HG02759 (cell line): ENCODE data around the gene GPD1L.
"Not testable (repeated sequence)": the region's sequence is repeated elsewhere in the genome, so short reads cannot be mapped to it uniquely, and the experiment has no call there.

Experiments used
- ATAC-seq: cut with Tn5 transposase; IDR thresholded peaks from one replicate; pipeline ENCODE4 v1.9.1; 2021; ENCODE audit warnings: mild to moderate bottlenecking, moderate library complexity; ENCODE audit not compliant: unreplicated experiment

The GPD1L gene

GRCh38 chr3:32180141-32180784 is 73.8 kb downstream of the GPD1L start:
- ATAC-seq: no peak

DNA sequence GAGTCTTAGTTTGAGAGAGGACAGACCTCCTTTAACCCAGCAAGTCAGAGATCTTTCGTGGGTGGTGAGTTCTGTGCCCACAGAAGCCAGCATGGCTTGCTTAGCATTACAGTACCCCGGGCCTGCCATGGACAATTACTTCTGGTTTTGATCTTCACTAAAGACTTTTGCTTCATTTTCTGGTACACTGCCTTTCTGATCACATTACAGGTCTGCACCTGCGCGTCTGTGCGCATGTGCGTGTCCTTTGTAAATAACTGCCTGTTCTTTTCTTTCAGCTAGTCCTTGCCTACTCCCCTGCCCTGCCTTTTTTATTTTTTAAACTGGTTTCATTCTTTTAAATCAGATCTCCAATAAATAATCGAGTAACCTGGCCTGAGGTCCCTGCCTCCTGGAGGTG is 74.9 kb downstream of the GPD1L start:
- ATAC-seq: no peak

GRCh38 chr3:32181796-32182195 is 75.4 kb downstream of the GPD1L start:
- no peak for ATAC-seq

- no peak for ATAC-seq
These were observed 77.8 kb downstream of the GPD1L start for GRCh38 chr3:32184187-32184730.

DNA sequence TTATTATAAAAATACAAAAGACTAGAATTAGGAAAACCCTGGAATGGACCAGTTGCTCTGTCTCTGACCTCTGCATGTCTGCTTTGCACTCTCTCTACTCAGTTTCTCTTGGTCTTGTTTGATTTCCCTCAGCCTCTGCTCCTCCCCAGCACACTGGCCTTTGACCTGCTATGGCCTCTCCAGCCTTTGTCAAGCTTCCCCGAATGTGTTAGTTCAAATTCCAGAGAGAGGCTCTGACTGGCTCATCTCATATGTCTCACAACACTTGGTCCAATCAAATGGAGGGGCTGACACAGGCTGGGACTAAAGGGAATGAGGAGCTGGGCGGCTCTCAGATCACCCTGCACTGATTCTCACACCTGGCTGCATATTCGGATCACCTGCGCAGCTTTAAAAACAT is 79.7 kb downstream of the GPD1L start:
- no peak for ATAC-seq

- ATAC-seq: no peak
These were observed 80.5 kb downstream of the GPD1L start for GRCh38 chr3:32186876-32187275.

- ATAC-seq: no peak
These were observed 83.3 kb downstream of the GPD1L start for GRCh38 chr3:32189693-32190092.

DNA sequence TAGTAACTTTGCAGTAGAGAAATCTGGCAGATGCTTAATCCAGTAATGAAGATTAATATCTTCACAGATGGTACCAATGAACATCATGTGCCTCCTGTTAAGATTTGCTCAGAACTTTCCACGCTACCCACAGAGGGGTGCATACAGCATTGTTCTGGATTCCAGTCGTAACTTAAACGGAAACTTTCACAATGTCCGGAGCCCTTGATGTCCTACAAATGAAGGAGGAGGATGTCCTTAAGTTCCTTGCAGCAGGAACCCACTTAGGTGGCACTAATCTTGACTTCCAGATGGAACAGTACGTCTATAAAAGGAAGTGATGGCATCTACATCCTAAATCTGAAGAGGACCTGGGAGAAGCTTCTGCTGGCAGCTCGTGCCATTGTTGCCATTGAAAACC is 84.1 kb downstream of the GPD1L start:
- ATAC-seq: not testable (repeated sequence)

- no peak for ATAC-seq
These were observed 86.7 kb downstream of the GPD1L start for GRCh38 chr3:32193101-32193500.

DNA sequence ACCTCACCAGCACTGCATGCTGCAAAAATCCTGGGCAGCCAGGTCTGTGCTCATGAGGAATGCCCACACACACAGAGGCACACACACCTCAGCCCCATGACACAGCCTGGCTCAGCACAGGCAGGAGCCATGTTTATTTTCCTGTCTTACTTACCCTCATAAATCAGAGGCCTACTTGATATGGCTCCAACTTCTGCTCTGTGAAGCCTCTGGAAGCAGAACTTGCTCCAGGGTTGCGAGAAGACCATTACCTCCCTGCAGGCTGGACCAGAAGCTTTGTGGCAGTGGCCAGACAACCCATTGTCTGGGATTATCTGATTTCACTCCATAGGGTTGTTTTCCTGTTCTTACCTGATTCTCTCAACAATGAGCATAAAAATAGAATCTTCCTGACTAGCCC is 88.2 kb downstream of the GPD1L start:
- no peak for ATAC-seq

- no peak for ATAC-seq
These were observed 89.6 kb downstream of the GPD1L start for GRCh38 chr3:32195995-32196540.

- ATAC-seq: no peak
These were observed 91.6 kb downstream of the GPD1L start for GRCh38 chr3:32197991-32198390.

DNA sequence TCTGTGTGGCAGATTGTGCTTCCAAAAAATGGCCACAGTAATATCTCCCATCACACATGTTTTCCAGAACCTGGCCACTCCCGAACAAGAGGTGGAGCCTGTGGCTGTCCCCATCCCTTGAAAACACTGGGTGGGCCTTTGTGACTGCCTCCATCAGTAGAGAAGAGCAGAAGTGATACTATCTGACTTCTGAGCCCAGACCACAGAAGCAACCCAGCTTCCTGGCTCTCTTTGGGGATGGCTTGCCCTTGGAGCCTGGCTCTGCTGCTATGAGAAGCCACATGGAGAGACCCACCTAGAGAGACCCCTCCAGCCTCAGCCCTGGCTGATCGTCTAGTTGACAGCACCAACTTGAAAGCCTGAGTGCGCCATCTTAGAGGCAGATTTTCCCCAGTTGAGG is 92.3 kb downstream of the GPD1L start:
- ATAC-seq: no peak

DNA sequence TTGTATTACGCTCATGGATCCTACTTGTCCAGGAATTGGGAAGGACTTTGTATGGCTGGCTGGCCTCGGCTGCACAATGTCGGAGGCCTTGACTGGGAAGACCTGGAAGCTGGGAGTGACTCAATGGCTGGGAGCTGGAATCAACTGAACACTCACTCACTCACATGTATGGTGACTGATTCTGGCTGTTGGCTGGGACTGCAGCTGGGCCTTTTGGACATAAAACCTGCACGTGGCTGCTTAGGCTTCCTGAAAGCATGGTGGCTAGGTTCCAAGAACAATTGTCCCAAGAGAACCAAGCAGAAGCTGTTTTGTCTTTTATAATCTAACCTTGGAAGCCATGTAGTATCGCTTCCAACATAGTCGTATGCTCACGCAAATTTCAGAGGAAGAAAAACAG is 94.1 kb downstream of the GPD1L start:
- ATAC-seq: no peak

DNA sequence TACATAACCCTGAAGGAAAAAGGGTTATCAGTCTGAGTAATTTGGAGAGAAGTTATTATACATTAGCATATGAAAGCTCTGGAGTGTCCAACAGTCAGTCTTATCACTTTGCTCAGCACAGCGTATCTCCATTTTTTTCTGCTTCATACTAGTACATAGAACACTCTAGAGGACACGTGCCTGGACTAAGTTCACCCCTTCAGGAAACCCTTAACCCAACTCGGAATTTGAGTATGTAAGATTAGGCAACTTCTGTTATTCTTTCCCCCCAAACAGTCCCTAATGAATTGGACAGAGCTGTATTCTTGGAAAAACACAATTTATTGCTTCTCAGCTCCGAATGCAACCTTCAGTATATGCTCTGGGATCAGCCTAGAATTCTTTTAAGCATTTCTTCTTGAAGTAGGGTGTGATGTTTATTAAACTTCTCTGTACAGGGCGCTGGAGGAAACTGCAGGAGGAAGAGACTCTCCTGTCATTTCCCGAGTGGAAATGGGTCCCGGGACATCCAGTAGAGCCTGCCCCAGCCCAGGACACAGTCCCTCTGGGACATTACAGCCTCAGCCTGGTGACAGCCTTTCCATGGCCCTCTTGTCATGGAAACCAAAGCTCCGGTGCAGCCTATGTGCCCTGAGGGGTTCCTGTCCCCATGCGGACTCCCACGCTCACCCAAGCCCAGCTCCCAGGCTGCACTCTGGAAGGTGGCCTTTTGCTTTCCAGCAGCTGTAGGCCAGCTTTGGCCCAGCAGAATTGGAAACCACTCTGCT is 94.8 kb downstream of the GPD1L start:
- ATAC-seq: no peak

DNA sequence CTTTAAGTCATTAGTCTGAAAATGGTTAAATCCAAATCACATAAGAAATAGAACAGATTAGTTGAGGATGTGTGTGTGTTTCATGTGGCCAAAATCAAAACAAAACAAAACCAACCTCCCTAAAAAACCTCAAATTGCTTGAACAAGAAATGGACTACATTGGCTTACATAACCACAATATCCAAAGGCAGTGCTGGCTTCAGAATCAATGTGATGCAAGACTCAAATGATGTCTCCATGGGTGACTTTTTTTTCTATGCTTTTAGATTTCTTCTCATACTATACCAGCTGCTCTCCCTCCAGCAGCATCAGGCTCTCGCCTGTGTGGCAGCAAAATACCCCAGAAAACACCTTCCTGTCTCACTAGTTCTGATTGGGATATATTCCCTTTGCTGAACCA is 96.1 kb downstream of the GPD1L start:
- ATAC-seq: no peak

DNA sequence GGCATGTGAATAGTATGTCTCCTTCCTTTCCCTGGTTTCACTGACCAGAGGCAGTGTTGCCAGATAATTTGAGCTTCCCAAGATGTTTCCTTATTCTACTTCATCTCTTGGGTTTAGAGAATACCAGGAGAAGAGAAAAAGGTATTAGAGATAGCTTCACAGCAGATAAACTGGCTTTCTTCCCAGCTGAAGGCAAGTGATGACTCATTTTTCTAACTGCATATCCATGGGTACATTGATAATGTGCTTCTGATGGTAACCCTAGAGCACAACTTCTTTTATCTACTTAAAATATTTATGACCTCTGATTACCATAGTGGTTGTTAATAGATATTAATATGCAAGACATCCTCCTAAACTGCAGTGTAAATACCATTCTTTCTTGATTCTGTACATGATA is 97.4 kb downstream of the GPD1L start:
- no peak for ATAC-seq

- no peak for ATAC-seq
These were observed 102.0 kb downstream of the GPD1L start for GRCh38 chr3:32208447-32208846.

DNA sequence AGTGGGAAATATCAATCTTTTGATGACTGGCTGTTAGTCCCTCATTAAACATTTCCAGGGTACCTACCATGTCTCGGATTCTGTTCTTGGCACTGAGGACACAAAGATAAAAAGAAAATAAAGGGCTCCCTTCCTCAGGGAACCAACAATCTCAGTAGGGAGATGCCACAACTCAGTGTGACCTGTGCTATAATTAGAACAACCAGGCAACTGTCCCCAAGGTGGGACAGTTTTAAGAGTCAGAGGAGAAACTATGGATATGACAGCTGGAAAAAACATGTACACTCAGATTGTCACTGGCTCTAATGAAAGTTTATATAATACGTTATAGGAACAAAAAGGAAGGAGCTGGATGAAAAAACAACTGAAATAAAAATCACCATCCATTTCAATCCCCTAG is 108.8 kb downstream of the GPD1L start:
- no peak for ATAC-seq

DNA sequence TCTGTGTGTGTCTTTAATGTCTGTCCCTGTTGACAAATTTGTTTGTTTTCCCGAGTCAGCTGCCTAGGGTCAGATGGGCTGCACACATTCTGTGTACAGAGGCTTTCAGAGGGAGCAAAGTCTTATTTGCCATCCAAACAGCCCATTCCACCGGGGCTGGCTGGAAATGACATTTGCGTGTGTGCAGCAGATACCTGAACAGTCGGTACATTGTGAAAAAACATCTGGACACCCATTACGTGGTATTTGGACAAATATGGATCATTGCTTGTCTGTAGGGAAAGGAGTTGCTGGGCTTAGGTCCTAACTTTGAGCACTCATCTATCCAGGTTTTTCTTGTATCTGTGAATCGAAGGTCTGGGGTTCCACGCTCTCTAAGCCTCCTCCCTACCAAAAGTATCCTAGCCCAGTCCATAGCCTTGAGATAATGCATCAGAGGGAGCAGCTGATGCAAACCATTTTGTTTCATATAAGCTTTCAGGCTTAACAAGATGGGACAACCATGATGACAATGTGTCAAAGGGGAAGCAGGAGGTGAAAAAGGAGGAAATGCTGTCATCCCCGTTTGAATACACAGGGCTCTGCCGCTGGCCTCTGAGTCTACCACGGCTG is 109.9 kb downstream of the GPD1L start:
- no peak for ATAC-seq

DNA sequence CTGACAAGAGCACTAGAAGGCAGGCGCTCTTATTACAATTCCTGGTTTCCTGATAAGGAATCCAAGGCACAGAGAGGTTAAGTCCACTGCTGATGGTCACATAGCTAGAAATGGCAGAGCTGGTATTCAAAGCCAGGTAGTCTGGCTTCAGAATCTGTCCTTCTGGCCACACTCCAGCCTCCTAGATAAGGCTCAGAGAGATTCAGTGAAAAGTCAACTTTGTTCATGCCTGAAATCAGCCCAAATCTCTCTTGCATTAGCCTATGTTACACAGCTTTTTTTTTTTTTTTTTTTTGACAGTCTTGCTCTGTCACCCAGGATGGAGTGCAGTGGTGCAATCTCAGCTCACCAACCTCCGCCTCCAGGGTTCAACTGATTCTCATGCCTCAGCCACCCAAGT is 110.9 kb downstream of the GPD1L start:
- ATAC-seq: no peak
